A673 (cell line): Measurements from ENCODE around the gene HSPB1.

Experiments
- EZH2 ChIP-seq: fragments of 200-600 bp; sonication (generic); IDR thresholded peaks from 2 replicates; pipeline ENCODE4 v1.6.1; 2017; ENCODE audit warnings: borderline replicate concordance, low read depth, mild to moderate bottlenecking, mixed read lengths, antibody characterized with exemption, low read length; ENCODE audit not compliant: poor library complexity, severe bottlenecking
- TF ChIP-seq, protein P1 (sequence below): fragments of 300-800, 200-600 bp; sonication (generic); conservative IDR thresholded peaks from 2 replicates; pipeline ENCODE4 v1.5.1; 2017; ENCODE audit warnings: low read depth, mild to moderate bottlenecking, antibody characterized with exemption, low read length, moderate library complexity, mixed read lengths

DNA sequence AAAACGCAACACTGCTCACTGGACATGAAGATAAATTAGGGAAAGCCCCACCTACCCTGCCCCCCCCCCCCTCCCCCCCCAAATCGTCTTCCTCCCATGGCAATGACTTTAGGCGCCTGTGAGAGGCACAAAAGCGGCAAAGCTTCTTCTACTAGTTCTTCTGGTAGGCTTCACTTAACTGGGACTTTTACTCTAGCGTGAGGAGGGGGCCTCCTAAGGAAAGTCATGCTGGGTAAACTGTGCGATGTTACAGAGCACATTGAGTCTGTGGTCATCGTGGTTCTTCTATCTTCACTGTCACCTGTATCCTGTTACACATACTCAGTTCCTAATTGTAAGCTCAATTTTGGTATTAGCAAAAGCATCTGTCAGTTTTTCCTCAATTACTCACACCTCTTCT is 25.1 kb downstream of the HSPB1 start:
- no peak for TF ChIP-seq EZH2
- TF ChIP-seq, protein P1, sequence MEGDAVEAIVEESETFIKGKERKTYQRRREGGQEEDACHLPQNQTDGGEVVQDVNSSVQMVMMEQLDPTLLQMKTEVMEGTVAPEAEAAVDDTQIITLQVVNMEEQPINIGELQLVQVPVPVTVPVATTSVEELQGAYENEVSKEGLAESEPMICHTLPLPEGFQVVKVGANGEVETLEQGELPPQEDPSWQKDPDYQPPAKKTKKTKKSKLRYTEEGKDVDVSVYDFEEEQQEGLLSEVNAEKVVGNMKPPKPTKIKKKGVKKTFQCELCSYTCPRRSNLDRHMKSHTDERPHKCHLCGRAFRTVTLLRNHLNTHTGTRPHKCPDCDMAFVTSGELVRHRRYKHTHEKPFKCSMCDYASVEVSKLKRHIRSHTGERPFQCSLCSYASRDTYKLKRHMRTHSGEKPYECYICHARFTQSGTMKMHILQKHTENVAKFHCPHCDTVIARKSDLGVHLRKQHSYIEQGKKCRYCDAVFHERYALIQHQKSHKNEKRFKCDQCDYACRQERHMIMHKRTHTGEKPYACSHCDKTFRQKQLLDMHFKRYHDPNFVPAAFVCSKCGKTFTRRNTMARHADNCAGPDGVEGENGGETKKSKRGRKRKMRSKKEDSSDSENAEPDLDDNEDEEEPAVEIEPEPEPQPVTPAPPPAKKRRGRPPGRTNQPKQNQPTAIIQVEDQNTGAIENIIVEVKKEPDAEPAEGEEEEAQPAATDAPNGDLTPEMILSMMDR: no peak
